H9 (cell line): ENCODE results near the gene RTN4R. TPM values are rescaled to one million over a fixed set of nuclear protein-coding genes. Genes with fewer than 3 reads are reported as not detected.

Experiments used
- DNase-seq: peaks from one replicate; pipeline ENCODE4 v3.0.0-alpha.2; 2017
- H2AFZ ChIP-seq: one replicate; pipeline ENCODE4 v1.6.1; 2013; ENCODE audit warnings: mild to moderate bottlenecking, low read length, control low read depth, moderate library complexity
- H2AK5ac ChIP-seq: 2 replicates; pipeline ENCODE4 v1.6.1; 2013; ENCODE audit warnings: low read length, control low read depth, mixed read lengths; ENCODE audit not compliant: insufficient read length
- H2BK120ac ChIP-seq: one replicate; pipeline ENCODE4 v1.6.1; 2013; ENCODE audit warnings: low read depth, mild to moderate bottlenecking, low read length, control low read depth, inconsistent platforms; ENCODE audit not compliant: poor library complexity, severe bottlenecking
- H2BK12ac ChIP-seq: 2 replicates; pipeline ENCODE4 v1.6.1; 2013; ENCODE audit warnings: low read length, control low read depth, mixed read lengths, low read depth; ENCODE audit not compliant: insufficient read length
- H2BK15ac ChIP-seq: 2 replicates; pipeline ENCODE4 v1.6.1; 2013; ENCODE audit warnings: low read depth, low read length, control low read depth
- H2BK20ac ChIP-seq: one replicate; pipeline ENCODE4 v1.6.1; 2013; ENCODE audit warnings: low read depth, mild to moderate bottlenecking, low read length, control low read depth, inconsistent platforms; ENCODE audit not compliant: poor library complexity, severe bottlenecking
- H2BK5ac ChIP-seq: 2 replicates; pipeline ENCODE4 v1.6.1; 2013; ENCODE audit warnings: low read length, control low read depth, mixed read lengths; ENCODE audit not compliant: insufficient read length
- H3K14ac ChIP-seq: 2 replicates; pipeline ENCODE4 v1.6.1; 2013; ENCODE audit warnings: low read length, control low read depth; ENCODE audit not compliant: insufficient read depth
- H3K18ac ChIP-seq: 2 replicates; pipeline ENCODE4 v1.6.1; 2013; ENCODE audit warnings: low read depth, mild to moderate bottlenecking, mixed read lengths, low read length, control low read depth; ENCODE audit not compliant: insufficient read length
- H3K23ac ChIP-seq: 2 replicates; pipeline ENCODE4 v1.6.1; 2013; ENCODE audit warnings: low read length, control low read depth, mixed read lengths, low read depth; ENCODE audit not compliant: insufficient read length
- H3K23me2 ChIP-seq: 2 replicates; pipeline ENCODE4 v1.6.1; 2013; ENCODE audit warnings: low read depth, mild to moderate bottlenecking, mixed read lengths, low read length, control low read depth; ENCODE audit not compliant: insufficient read length, poor library complexity, severe bottlenecking
- H3K27ac ChIP-seq: 2 replicates; pipeline ENCODE4 v1.5.1; 2013; ENCODE audit warnings: low read length, control low read depth, mixed read lengths, low read depth; ENCODE audit not compliant: insufficient read length
- H3K27me3 ChIP-seq: 2 replicates; pipeline ENCODE4 v1.6.1; 2013; ENCODE audit warnings: low read length, control low read depth, inconsistent platforms; ENCODE audit not compliant: insufficient read depth
- H3K4ac ChIP-seq: 2 replicates; pipeline ENCODE4 v1.6.1; 2013; ENCODE audit warnings: low read depth, mild to moderate bottlenecking, control low read depth, inconsistent platforms, low read length, moderate library complexity
- H3K4me1 ChIP-seq: 2 replicates; pipeline ENCODE4 v1.6.1; 2013; ENCODE audit warnings: low read length, control low read depth, inconsistent platforms; ENCODE audit not compliant: insufficient read depth
- H3K4me2 ChIP-seq: 2 replicates; pipeline ENCODE4 v1.6.1; 2013; ENCODE audit warnings: low read length, control low read depth, mixed read lengths; ENCODE audit not compliant: insufficient read length, insufficient read depth
- H3K56ac ChIP-seq: 2 replicates; pipeline ENCODE4 v1.6.1; 2013; ENCODE audit warnings: low read depth, mild to moderate bottlenecking, mixed read lengths, low read length, control low read depth; ENCODE audit not compliant: insufficient read length
- H3K79me1 ChIP-seq: 2 replicates; pipeline ENCODE4 v1.6.1; 2013; ENCODE audit warnings: low read depth, mild to moderate bottlenecking, moderate library complexity, low read length, control low read depth, inconsistent platforms; ENCODE audit not compliant: insufficient read depth, poor library complexity, severe bottlenecking
- H3K79me2 ChIP-seq: 2 replicates; pipeline ENCODE4 v1.6.1; 2013; ENCODE audit warnings: low read length, control low read depth, inconsistent platforms; ENCODE audit not compliant: insufficient read depth
- H3K9ac ChIP-seq: 2 replicates; pipeline ENCODE4 v1.6.1; 2013; ENCODE audit warnings: low read length, control low read depth, mixed read lengths; ENCODE audit not compliant: insufficient read length; ENCODE audit errors: extremely low read depth
- H3K9me3 ChIP-seq: one replicate; pipeline ENCODE4 v1.6.1; 2013; ENCODE audit warnings: low read depth, low read length, inconsistent platforms; ENCODE audit not compliant: control insufficient read depth
- H3T11ph ChIP-seq: one replicate; pipeline ENCODE4 v1.6.1; 2013; ENCODE audit warnings: mild to moderate bottlenecking, low read length, control low read depth, inconsistent platforms
- H4K20me1 ChIP-seq: one replicate; pipeline ENCODE4 v1.6.1; 2013; ENCODE audit not compliant: control insufficient read depth, insufficient read length, insufficient read depth
- H4K5ac ChIP-seq: 2 replicates; pipeline ENCODE4 v1.6.1; 2013; ENCODE audit warnings: low read depth, mild to moderate bottlenecking, mixed read lengths, low read length, control low read depth; ENCODE audit not compliant: insufficient read length
- H4K8ac ChIP-seq: replicated peaks from 2 replicates; pipeline ENCODE4 v1.6.1; 2013; ENCODE audit warnings: low read length, control low read depth, mixed read lengths, low read depth; ENCODE audit not compliant: insufficient read length
- H4K91ac ChIP-seq: 2 replicates; pipeline ENCODE4 v1.6.1; 2013; ENCODE audit warnings: low read depth, mild to moderate bottlenecking, moderate library complexity, mixed read lengths, low read length, control low read depth; ENCODE audit not compliant: insufficient read length
- H3K27ac Mint-ChIP-seq, 3 experiments: 2 replicates in 2 of 3; 3 replicates in 1 of 3; pipeline ENCODE4 v1.8.0; 2020 to 2021; ENCODE audit warnings: mixed read lengths in 3 of 3, mild to moderate bottlenecking in 1 of 3, moderate library complexity in 1 of 3
- H3K27me3 Mint-ChIP-seq: 2 replicates; pipeline ENCODE4 v1.8.0; 2021; ENCODE audit warnings: low read depth, mild to moderate bottlenecking, moderate library complexity, mixed read lengths
- H3K36me3 Mint-ChIP-seq, 3 experiments: 2 replicates in 2 of 3; 3 replicates in 1 of 3; pipeline ENCODE4 v1.8.0; 2020 to 2021; ENCODE audit warnings: low read depth in 3 of 3, mixed read lengths in 3 of 3; ENCODE audit not compliant: insufficient read depth in 1 of 3
- H3K4me1 Mint-ChIP-seq, 2 experiments: 2 replicates each; pipeline ENCODE4 v1.8.0; 2020; ENCODE audit warnings: mixed read lengths in 2 of 2
- H3K4me3 Mint-ChIP-seq, 2 experiments: 2 replicates in 1 of 2; 3 replicates in 1 of 2; pipeline ENCODE4 v1.8.0; 2020 to 2021; ENCODE audit warnings: mild to moderate bottlenecking in 2 of 2, mixed read lengths in 2 of 2, moderate library complexity in 1 of 2
- H3K9me3 Mint-ChIP-seq, 2 experiments: 2 replicates in 1 of 2; 3 replicates in 1 of 2; pipeline ENCODE4 v1.8.0; 2020; ENCODE audit warnings: mild to moderate bottlenecking in 2 of 2, mixed read lengths in 2 of 2, moderate library complexity in 1 of 2
- CTCF ChIP-seq: fragments of 200-600 bp; sonication (generic); conservative IDR thresholded peaks from 3 replicates; pipeline ENCODE4 v1.8.0; 2021; ENCODE audit warnings: antibody characterized with exemption, mild to moderate bottlenecking
- WGBS: extraction: QIAGEN DNeasy Blood & Tissue Kit; methylation state at CpG from one replicate; pipeline ENCODE4 v1.1.7; 2013; ENCODE audit warnings: missing lambda C conversion rate, low lambda C conversion rate, mixed read lengths; ENCODE audit not compliant: insufficient read length; ENCODE audit errors: extremely low coverage; 5-methylcytosine and 5-hydroxymethylcytosine counted together
- total RNA-seq: library from RNA; stranded (reverse); gene quantifications from 2 replicates; pipeline ENCODE4 v1.2.1, GENCODE V29; 2021

The RTN4R gene
- total RNA-seq, 1 experiment from 2014 or later = 19.0 TPM

GRCh38 chr22:20226760-20227350 lies 41.3 kb downstream of the RTN4R start:
- no peak overlapping the region for H3K27ac ChIP-seq

More at GRCh38 chr22:20226760-20227350, 41.3 kb downstream of the RTN4R start:
- Histone ChIP-seq H3K79me1 (no peaks in the 10 kb centered on the region), H2AK5ac (no peak overlapping the region), H3K14ac (no peak overlapping the region), H2BK20ac (no peak overlapping the region), H4K91ac (no peak overlapping the region), H3K4me2 (no peak overlapping the region), H2BK120ac (no peak overlapping the region), H4K20me1 (no peaks in the 10 kb centered on the region), H2BK15ac (no peak overlapping the region), H3K9ac (no peak overlapping the region), H2AFZ (no peak overlapping the region), H3K56ac (no peak overlapping the region), H3K23me2 (no peaks in the 10 kb centered on the region), H3K23ac (no peak overlapping the region), H2BK5ac (no peak overlapping the region), H3K27me3 (no peaks in the 10 kb centered on the region), H3K9me3 (no peaks in the 10 kb centered on the region), H4K8ac (no peak overlapping the region), H3K79me2 (no peaks in the 10 kb centered on the region), H4K5ac (no peak overlapping the region), H3K4ac (no peak overlapping the region), H3T11ph (no peak overlapping the region), H3K4me1 (no peaks in the 10 kb centered on the region), H3K18ac (peak overlapping the region; percentile 27), H2BK12ac (no peak overlapping the region)
- no CpG with 5 or more reads among the region's 17 CpGs for WGBS
- Mint-ChIP-seq H3K27me3 (no peaks in the 10 kb centered on the region), H3K4me3 (no peak overlapping the region), H3K36me3 (peaks cover 0 to 5% (median 0%) of the 10 kb centered on the region in 3 experiments; a peak in 1 of 7 replicates), H3K4me1 (peaks cover 3 to 17% of the 10 kb centered on the region in 2 experiments), H3K27ac (no peak overlapping the region), H3K9me3 (peaks cover 9 to 14% of the 10 kb centered on the region in 2 experiments; a peak in 4 of 5 replicates)
- no peak for DNase-seq
- no peak for TF ChIP-seq CTCF
